Activated CD8-positive, alpha-beta memory T cell treated with anti-CD3 and anti-CD28 coated beads for 4 hours (primary cell): ENCODE data around the gene ITSN1.
"Not testable (repeated sequence)": the region's sequence is repeated elsewhere in the genome, so short reads cannot be mapped to it uniquely, and the experiment has no call there.

Experiments
- DNase-seq, 2 donors: peaks; one replicate each; pipeline ENCODE4 v3.0.0-alpha.2; 2020; ENCODE audit warnings: low read depth in 2 of 2

The ITSN1 gene

DNA sequence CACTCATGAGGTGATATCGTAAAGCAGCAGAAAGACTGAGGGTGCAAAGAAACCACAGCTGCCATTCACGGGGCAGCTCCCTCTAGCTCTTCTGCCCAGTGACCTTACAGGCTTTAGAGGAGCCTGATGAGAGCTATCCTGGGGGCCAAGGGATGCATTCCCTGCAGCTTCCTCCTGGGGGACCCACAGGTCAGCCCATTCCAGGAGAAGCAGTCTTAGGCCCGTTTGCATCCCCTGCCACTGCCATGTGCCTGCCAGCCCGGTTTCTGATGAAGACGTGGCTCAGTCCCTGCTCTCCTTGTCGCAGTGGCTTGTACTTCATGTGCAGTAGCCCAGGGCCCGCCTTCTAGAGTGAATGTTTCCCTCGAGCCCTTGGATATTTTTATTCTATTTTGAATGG lies 250.6 kb downstream of the ITSN1 start:
- DNase-seq, result no peak

GRCh38 chr21:33893917-33894316 lies 251.6 kb downstream of the ITSN1 start:
- DNase-seq, result no peak

- peak; percentile 38 to 46 for DNase-seq
Measured at GRCh38 chr21:33894736-33895288, 252.5 kb downstream of the ITSN1 start.

DNA sequence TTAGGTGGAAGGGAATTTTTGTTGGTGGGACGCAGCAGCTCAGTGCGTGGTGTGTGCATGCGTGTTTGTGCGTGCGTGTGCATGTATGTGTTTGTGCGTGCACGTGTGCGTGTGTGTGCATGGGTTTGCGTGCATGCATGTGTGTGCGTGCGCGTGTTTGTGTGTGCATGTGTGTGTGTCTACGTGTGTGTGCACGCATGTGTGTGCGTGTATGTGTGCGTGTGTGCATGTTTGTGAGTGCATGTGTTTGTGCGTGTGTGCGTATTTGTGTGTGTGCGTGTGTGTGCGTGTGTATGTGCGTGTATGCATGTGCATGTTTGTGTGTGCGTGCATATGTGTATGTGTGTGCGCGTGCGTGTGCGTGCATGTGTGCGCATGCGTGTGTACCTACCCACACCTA lies 253.1 kb downstream of the ITSN1 start:
- no peak for DNase-seq

GRCh38 chr21:33896691-33897090 lies 254.4 kb downstream of the ITSN1 start:
- DNase-seq, result no peak

- no peak for DNase-seq
Measured at GRCh38 chr21:33897098-33897497, 254.8 kb downstream of the ITSN1 start.

GRCh38 chr21:33897739-33898138 lies 255.4 kb downstream of the ITSN1 start:
- no peak for DNase-seq

DNA sequence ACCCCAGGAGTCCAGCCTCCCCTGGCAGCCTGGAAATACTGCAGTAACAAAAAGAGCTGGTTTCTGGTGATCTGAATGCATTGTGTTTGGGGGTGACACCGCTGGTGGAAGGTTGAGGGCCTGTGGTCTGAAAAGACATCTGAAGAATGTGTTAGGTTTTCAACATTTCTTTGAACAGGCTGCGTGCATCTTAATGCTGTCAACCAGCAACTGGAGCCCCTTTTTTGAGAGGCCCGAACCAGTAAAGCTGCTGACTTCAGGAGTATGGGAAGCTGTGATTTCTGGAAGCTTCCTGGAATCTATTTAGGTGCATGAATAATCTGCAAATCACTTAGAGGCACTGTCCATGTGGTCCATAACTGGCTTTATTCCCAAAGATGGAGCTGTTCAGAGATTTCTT lies 256.3 kb downstream of the ITSN1 start:
- no peak for DNase-seq

DNA sequence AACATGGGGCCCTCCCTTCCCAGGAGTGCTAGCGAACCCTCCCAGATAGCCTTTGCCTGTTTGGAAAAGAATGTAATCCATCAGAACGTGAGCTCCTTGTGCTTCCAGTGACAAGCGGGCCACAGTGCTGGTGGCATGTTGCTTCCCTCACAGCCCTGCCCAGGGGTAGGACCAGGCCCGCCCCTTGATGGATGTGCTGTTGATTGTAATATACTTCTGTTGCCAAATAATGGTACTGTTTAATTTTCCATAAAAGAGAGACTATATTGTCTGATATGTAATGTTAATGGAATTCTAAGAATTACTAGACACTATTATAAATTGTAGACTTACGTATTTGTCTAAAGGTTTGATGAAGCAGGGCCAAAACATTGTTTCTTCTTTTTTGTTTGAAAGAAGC lies 256.9 kb downstream of the ITSN1 start:
- no peak for DNase-seq

DNA sequence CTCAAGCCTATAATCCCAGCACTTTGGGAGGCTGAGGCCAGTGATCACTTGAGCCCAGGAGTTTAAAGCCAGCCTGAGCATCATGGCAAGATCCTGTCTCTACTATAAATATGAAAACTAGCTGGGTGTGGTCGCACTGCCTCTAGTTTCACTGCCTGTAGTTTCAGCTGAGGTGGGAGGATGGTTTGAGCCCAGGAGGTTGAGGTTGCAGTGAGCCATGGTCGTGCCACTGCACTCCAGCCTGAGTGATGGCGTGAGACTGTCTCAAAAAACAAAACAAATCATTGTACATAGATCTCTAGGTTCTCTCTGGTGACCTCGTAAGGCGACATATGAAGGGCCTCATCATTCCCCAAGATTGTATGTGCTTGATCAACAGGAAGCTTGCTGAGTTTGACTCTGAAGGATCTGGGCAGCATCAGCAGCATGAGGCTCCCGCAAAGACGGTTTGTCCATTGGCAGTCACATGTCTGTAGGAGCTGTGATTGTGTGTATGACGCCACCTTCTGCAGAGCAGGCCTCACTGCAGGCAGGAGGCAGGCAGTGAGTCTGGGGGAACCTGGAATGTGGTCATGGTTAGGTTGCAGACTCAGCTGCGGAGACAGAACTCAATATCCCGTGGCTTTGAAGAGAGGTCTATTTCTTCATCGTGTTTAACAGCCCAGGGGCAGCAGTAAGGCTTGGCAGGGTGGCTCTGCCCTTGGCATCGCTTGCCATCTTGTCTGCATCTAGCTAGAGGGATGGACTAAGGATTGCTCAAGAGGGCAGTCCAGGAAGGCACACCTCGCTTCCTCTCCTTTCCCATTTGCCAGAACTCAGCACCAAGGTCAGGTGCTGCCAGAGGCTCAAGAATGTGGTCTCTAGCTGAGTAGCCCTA lies 259.3 kb downstream of the ITSN1 start:
- DNase-seq, result no peak

GRCh38 chr21:33902349-33902748 lies 260.0 kb downstream of the ITSN1 start:
- DNase-seq, result no peak

GRCh38 chr21:33904041-33904440 lies 261.7 kb downstream of the ITSN1 start:
- DNase-seq, result no peak

DNA sequence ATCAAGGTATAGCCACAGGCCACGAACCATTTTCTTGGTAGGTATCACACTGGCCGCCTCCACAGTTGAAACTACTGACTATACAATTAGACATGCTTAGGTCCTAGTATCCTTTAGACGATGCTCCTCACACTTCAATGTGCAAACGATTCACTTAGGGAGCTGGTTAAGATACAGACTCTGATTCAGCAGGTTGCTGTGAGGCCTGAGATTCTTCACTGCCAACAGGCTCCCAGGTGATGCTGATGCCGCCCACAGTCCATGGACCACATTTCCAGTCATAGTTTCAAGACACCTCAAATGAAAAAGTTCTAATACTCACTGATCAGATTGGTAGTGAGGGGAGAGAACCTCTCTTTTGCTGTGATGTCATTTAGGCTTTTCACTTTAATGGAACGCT lies 266.5 kb downstream of the ITSN1 start:
- DNase-seq, result no peak

GRCh38 chr21:33909756-33910155 lies 267.5 kb downstream of the ITSN1 start:
- no peak for DNase-seq

DNA sequence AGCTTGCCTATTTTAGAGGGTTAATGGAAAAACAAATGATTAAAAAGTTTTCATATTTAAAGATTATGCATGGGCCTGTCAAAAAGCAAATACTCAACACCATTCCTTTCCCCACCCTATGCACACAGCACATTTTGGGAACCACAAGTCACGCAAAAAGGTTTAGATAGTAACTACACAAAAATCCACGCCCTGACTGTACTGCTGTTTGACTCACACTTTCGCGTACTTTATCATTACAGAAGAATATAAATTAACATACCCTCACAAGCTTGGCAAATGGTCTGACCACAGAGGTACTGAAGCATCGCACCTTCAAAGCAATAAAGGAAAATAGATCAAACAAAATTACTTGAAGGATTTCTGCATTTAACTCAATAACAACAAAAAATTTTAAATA lies 271.9 kb downstream of the ITSN1 start:
- DNase-seq, result no peak

GRCh38 chr21:33915368-33916199 lies 273.3 kb downstream of the ITSN1 start, which contains the start of gene ATP5PO:
Gene ATP5PO, minus strand, starts transcription at chr21:33915804. Its CDS starts 41 bp downstream, at chr21:33915763.
- DNase-seq, result peak; percentile 91 to 95

- no peak for DNase-seq
Measured at GRCh38 chr21:33916200-33916567, 273.9 kb downstream of the ITSN1 start.

DNA sequence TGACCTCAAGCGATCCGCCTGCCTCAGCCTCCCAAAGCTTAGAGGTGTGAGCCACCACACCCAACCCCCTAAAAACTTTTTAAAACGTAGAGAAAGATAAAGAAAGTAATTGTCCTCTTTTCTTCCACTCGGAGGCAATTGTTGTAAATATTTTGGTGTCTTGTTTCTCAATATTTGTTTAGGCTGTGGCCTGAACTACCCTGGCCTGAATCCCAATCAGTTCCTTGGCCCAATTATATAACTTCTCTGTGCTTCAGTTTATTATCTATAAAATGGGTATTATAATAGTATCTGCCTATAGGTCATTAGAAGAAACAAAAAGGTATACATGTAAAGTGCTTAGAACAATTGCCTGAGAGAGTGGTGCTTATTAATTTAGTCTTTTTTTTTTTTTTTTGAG lies 275.1 kb downstream of the ITSN1 start:
- no peak for DNase-seq

DNA sequence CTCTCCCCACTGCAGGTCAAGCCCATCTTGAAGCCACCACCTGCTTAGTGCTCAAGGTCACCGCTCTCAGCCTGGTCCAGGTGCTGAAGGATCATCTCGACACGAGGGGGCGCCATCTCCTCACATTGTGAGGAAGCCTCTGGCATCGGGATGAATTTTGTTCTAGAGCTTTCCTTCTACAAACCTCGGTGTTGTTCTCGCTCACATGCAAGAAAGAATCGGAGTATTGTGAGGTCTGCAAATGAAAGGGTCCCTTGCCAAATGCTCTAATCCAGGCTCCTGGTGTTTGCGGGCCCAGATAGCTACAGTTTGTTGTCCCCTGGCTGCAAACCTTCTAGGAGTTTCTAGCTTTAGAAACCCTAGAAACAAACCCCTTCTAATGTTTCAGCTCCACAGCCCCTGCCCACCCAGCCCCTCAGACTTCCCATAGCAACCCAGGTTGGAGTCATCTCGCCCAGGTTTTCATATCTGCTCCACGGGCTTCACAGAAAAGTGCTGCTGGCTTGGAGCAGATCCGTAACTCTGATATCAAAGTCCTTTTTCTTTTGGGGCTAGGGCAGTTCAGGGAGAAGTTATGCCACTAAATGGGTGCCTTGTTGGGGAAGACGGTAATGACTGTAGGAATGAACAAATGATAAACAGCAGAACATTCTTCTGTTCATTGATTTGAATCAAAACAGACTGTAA lies 281.9 kb downstream of the ITSN1 start:
- DNase-seq, result peak; percentile 75 to 80

DNA sequence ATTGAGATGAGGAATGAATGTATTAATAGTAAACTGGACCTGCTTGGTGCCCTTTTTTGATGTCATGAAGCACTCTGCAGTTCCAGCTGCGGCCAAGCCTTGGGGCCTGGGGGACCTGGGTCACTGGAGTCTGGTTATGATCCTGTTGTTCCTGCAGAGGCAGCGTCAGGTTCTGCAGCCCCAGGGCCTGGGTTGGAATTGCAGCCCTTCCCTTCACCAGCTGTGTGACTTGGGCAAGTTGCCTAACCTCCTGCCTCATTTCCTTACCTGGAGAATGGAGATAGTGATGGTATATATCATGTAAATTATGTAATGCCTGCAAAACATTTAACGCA lies 282.4 kb downstream of the ITSN1 start:
- no peak for DNase-seq

DNA sequence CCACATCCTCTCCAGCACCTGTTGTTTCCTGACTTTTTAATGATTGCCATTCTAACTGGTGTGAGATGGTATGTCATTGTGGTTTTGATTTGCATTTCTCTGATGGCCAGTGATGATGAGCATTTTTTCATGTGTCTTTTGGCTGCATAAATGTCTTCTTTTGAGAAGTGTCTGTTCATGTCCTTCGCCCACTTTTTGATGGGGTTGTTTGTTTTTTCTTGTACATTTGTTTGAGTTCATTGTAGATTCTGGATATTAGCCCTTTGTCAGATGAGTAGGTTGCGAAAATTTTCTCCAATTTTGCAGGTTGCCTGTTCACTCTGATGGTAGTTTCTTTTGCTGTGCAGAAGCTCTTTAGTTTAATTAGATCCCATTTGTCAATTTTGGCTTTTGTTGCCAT lies 283.9 kb downstream of the ITSN1 start:
- DNase-seq, result not testable (repeated sequence)
